DMS 273 (cell line): Measurements from ENCODE around the gene UGT1A8.

Experiments used
- DNase-seq: peaks from one replicate; lab custom pipeline; 2025; ENCODE audit not compliant: unreplicated experiment; lab: John Stamatoyannopoulos, UW

UGT1A8 gene

DNA sequence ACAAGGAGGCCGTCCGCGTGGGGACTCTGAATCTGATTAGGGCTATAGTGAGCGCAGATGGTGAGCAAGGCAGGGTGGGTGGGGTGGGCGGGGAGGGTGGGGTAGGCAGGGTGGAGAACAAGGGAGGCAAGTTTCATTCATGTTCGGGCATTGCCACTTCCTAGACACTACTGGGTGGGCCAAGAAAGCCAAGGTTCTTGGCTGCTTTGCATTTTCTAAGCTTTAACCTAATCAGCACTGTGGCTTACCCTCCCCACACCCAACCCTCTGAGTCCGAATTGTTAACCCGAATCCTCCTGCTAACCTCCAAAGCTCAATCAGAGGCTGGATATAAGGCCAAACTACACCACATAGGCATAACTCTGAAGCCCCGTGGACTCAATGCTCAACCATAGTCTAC lies 178.8 kb downstream of the UGT1A8 start:
- no peak for DNase-seq

DNA sequence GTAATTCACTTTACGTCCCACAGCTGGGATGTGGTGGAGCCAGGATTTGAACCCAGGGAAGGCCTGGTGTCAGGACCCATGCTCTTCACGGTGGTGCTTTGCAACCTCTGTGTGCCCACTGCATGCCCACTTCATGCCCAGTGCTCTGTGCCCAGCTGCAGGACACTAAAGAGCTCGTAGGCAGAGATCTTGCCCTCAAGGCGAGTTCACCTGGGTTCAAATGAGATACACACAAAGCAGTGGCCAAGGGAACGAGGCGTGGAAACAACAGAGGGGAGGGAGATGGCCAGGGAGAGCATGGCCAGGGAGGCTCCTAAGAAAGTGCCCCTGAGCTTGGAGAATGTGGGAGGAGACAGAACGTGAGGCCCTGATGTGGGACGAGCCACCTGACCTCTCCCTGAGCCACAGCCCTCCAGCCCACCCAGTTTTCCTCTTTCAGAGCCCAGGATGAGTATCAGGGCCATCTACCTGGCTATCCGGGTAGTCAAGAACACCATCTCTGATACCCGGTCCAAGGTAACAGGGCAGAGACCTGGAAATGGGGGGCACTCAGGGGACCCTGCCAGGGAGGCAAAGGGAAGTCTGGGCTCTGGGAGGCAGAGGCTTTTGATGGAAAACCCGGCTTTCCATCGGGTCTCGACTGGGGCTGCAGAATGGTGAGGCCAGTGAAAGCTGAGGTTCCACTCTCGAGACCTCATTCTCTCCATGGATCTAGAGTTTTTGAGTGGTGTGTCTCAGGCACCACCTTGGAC lies 181.1 kb downstream of the UGT1A8 start:
- DNase-seq = no peak

DNA sequence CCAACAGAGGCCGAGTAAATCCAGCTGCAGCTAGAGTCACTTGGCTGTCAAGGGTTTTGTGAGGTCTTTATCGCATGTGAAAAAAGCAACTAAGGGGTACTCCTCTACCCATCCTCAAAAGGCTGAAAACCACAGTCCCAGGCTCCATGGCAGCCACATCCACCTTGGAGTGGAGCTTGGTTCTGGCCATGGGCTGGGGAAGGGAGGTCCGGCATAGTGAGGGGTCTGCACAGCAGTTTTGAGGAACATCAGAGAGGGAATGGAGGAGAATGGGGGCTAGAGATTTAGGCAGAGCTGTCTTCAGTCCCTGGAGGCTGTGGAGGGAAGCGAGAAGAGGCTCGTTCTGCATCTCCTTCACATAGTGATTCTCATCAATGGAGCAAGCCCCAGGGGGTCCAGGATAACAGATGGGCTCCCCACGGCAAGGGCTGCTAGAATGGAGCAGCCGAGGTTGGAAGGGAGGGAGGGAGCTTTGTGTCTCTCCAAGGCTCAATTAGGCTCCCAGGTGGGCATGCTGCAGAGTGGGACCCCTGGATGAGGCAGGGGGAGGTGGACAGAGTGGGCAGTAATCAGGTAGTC lies 181.7 kb downstream of the UGT1A8 start:
- DNase-seq = peak; percentile 58

DNA sequence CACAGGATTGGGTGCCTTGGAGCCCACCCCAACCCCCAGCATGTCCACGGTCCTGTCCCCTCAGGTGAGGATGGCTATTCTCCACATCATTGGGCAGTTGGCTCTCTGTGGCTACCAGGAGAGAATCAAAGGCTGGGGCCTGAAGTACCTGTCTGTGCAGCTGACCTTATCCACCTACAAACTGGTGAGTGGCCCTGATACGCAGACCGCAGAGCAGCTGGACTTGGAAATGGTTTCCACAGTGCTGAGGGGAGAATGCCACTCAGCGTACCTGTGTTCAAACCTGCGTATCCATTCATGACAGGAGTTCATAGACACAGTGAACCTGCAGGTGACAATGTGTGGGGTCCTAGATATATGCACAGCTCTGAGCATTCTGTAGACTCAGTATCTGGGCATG lies 182.3 kb downstream of the UGT1A8 start:
- no peak for DNase-seq

DNA sequence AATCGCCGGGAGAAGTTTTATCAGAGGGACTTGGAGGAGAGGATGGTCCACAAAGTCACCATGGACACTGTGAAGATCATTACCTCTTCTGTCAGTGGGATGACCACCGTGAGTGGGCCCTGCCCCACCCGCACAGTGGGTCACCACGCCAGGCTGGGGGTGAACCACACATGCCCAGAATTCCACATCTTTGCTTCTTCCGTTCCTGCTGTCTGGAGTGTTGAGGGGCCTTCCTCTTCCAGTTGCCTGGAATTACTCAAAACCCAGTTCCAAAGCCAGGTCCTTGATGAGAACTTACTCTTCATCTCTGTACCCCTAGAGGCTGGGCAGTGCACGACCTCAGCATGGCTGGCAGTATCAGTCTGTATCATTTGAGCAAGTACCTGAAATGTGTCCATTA lies 182.8 kb downstream of the UGT1A8 start:
- no peak for DNase-seq

DNA sequence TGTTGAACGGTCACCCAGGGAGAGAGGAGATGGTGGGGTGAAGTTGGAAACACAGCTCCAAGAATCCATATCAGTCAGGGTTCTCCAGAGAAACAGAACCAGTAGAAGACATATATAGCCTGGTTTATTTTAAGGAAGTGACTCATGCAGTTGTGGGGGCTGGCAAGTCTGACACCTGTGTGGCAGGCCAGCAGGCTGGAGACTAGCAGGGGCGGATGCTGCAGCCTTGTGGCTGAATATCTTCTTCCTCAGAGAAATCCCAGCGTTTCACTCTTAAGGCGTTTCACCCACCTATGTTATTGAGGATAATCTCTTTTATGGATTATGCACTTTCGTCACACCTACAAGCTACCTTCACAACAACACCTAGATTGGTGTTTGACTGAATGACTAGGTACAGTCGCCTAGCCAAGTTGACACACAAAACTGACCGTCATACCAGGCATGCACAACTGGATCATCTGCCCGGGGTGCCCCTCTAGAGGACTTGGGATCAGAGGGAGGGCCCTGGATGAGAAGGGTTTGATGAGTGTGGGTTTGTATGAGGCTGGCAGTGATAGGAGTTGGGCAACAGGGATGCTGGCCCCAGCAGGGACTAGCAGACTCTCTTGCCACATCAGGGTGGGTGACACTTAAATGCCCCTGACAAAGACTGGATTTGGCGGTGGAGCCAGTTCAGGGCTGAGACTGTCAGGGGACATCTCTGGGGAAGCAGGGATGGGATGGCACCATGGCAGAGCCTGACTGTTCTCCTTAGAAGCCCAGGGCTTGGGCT lies 184.1 kb downstream of the UGT1A8 start:
- DNase-seq = no peak

DNA sequence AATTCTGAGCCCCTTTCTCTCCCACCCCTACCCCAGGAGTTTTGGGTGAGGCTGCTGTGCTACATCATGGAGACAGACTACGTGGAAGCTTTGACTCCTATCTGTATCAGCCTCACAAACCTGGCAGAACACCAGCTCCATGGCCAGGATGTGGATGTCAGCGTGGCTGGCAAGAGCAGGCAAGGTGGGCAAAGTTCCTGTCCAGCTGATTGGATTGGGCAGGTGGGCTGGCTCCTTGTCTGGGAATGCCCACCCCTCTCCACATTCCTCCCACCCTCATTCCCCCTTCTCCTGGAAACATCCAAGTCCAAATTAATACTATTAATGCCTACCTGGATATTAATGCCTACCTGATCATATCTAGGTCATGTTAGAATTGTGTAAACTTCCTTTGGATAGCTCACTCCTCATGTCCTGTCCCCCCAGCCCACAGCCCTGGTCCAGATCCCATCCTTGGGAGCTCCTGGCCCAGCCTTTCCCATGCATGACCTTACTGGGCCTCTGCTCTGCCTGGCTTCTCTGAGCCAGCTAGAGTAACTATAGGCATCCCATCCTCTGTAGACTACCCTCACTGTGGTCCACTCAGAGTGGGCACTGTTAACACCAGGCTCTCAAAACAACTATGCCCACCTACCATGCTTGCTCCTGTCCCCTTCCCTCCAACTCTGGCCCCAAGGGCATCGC lies 184.8 kb downstream of the UGT1A8 start:
- DNase-seq = no peak

DNA sequence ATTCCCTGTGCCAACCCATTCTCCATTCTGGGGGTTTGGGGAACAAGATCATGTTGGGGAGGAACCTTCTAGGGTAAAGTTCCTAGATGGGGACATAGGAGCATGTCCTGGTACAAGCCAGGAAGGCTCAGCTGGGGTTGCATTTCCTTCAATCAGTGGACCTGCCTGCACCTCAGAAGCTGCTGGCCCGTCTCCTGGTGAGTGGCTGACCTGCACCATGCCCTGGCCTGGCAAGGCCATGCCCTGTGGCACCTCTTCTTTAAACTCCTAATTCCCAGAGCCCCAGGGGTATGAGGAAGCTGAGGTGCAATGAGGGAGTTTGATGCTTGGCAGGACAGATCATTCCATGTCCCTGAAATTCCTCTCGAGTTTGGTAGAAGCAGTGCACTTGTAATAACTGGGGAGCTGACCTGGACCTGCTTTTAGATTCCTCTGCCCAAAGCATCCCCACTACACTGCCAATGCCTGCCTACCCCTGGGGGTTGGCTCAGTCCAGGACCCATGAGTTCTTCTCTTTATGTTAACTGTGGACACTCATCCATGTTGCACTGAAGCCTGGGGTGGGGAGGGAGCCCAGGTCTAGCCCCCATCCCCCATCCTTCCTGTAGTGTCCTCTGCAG lies 186.0 kb downstream of the UGT1A8 start:
- DNase-seq = no peak

DNA sequence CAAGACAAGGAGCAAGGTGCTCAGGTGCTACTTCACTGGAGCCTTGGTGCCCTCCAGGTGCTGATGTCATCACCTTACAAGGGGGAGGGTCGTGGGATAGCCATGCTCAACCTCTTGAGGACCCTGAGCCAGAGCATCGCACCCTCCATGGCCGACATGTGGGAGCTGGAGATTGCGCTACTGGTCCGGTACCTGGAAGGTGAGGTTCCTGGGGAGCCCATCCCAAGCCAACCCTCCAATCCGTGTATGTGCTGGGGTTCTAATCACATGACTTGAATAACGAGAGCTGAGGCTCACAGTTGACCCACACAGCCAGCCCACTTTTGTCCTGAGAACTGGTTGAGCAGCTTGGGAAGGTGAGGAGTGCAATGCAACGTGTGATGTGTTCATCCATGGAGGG lies 186.6 kb downstream of the UGT1A8 start:
- DNase-seq = no peak

DNA sequence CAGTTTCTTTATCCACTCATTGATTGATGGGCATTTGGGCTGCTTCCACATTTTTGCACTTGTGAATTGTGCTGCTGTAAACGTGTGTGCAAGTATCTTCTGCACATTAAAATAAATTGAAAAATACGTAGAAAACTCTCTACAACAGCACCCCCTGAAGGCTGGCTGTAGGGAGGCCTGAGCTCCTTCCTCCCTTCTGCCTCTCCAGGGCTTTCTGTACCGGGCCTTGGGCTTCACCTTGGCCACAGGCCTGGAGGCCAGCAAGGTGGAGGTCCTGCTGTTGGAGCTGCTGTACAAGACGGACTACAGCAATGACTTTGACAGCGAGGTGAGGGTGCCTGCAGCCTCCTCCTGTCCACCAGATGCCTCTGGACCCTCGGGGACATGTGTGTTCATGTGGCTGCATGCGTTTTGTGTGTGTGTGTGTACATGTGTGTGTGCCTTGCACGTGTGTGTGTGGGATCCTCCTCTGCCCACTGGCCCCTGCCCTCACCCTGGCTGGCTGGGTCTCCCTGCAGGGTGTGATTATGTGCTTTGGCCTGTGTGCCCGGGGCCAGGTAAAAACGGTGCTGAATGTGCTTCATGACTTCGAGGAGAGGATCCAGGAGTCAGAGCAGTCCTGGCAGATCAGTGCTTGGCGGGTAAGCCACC lies 189.9 kb downstream of the UGT1A8 start:
- DNase-seq = no peak

DNA sequence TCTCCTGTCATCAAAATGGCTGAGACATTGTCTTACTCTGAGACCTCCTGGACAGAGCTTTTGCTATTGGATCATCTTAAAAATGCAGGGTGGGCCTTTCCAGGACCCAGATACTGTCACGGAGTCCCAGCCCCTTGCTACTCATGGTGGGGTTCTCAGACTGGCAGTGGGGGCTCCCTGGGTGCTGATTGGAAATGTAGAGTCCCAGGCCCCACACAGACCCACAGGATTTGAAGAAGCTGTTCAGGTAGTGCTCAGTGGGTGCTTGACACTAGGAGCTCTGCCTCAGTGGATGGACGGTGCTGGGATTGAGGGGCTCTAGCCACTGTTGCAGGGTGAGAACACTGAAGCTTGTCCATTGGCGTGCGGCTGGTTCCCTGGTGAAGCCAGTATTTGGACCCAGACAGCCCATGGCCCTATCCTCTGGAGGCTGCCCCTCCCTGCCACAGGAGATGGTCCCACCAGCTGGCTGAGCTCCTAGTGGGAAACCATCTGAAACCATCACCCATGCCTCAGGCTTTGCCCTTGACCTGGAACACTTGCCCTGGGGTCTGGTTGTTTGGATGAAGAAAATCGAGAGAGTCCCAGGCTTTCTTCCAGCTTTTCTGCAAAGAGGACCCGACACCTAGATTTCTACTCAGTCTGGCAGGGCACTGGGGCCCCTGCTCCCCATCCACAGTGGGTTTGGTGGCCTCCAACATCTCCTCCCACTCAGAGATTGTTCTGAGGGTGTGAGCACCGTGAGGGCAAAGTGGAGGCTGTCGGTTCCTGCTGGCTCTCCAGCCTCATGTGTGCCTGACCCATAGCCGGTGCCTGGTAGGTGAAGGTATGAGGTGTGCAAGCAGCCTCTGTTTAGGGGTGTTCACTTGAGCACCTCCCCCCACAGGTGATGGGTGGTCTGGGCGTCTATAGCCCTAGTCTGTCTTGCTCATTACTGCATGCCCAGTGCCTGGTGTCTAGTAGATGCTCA lies 190.8 kb downstream of the UGT1A8 start:
- no peak for DNase-seq

DNA sequence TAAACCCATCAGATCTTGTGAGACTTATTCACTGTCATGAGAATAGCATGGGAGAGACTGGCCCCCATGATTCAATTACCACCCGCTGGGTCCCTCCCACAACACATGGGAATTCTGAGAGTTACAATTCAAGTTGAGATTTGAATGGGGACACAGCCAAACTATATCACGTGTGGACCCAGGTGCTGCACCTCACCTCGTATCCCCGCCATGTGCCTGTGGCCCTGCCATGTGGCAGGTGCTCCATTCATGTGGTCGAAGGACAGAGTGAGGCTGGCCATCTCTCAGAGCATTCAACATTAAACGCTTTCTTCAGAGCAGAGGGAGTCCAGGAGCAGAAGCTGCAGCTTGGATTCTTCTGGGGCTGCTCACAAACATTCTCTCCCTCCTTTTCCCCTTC lies 193.0 kb downstream of the UGT1A8 start:
- no peak for DNase-seq

DNA sequence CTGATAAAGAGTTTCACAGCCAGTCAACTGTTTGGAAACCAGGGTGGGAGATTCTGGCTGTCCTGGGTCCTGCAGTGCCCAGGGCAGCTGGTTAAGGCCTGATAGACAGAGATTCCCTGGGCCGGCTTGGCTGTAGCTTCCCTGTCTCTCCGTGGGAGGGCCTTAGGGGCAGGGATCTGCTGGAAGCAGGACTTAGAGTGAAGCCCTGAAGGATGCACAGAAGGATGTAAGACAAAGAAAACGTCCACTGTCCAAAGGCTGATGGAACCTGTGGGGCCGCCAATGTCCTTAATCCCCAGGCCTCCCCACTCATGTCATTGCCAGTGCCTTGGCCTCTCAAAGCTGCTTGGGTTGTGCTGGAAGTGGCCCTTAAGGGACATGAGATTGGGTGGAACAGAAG lies 193.7 kb downstream of the UGT1A8 start:
- no peak for DNase-seq

DNA sequence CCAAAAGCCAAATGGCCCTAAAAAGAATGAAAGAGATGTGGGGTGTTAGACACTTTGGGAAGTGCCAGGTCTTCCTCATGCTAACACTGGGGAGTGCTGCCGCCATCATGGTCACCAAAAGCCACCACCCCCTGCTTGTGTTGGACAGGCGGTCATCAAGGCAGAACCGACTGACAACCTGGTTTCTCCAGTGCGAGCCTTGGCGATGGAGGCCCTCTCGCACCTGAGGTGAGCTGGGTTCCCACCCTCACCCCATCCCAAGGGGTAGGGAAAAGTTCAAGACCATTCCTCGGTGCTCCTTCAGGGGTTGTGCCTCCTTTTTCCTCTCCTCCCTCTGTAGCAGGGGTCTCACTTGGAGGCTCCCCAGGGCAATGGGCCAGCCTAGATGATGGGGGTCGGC lies 194.3 kb downstream of the UGT1A8 start:
- no peak for DNase-seq

DNA sequence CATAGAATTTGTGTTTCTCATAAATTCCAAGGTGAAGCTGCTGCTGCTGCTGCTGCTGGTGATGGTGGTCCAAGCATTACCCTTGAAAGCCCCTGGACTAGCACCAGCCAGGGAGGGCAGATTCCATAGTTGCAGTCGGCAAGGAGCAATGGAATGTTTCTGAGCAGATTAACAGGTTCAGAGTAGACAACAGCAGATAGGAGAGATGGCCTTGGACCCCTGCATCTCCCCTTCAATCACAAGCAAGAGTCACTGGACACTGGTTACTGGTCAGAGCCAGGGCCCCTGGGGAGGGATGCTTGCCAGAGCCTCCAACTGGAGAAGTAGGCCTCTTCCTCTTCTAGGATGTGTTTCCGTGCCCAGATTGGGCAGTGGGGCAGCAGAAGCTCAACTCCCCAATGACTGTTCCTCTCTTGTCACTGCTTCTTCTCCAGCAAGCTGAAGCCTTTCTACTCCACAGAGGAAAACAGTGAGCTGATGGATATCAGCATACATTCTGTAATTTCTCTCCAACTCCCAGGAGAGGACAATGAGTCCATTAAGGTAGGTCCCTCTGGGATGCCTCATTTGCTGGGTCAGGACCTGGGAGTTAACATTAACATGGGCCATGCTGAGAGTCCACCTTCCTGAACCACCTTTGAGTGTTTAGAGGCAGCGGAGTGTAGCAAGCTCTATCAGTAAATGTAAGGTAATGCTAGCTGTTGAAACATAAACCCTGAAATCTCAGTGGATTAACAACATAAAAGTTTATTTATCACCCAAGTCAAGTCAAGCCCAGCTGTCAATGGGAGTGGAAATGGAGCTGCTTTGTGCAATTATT lies 196.0 kb downstream of the UGT1A8 start:
- DNase-seq = no peak

DNA sequence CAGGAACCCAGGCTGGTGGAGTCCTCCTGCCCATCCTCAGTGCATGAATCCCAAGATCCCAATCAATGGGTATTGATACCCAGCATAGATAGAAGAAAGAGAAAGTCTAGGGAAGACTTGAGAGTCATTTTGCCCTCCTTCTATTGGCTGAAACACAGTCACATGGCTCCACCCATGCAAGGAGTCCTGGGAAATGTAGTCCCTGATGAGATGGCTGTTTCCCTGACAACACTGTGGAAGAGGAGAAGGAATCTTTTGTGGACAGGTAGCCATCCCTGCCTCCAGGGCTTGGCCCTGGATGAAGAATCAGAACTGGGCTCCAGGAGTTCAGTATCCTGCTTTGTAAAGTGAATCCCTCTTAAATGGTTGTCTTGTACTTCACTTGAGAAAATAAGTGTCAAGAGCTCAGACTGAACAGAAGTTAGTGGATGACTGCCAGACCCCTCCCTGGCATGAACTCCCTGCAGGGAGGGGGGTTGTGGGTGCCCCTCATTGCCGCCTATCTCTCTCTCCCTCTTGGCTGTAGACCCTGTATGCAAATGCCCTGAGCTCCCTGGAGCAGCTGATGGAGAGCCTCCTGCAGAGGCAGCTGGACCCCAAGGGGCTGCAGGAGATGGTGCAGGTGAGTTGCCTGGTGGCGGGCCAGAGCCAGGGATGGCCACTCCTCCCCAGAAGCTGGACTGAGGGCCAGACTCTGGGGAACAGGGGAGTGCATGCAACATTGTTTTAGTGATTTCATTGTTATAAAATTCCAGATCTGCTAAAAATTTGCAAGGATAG lies 196.8 kb downstream of the UGT1A8 start:
- peak; percentile 44 for DNase-seq

DNA sequence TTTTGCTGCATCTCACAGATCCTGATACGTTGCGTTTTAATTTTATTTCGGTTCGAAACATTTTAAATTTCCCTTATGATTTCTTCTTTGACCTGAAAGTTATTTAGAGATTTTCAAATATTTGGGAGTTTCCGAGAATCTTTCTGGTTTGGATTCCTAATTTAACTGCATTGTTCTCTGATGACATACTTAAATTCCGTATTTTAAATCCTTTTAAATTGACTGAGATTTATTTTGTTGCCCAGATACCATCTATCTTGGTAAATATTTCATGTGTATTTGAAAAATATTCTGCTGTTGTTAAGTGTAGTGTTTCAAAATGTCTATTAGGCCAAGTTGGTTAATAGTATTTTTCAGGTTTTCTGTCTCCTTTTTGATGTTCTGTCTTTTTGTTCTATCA lies 198.4 kb downstream of the UGT1A8 start:
- DNase-seq = no peak

DNA sequence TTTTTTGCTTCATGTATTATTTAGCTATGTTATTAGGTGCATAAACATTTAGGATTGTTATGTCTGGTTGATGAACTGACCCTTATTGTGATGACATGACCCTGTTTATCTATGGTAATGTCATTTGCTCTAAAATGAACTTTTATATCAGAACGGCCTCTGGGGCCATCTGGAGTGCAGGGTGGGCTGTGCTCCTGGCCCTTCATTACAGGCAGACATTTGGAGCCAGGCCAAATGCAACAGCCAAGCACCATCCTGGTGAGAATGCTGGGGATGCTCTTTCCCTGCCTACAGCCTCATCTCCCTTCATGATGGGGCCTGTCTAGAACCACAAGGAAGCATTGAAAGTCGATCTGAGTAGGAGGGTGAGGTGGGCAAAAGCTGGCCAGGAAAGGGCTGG lies 198.9 kb downstream of the UGT1A8 start:
- DNase-seq = peak; percentile 70
